Omental fat pad (tissue), 4 donors: ENCODE measurements around the gene RNU5B-1. TPM values are rescaled to one million over a fixed set of nuclear protein-coding genes. Genes with fewer than 3 reads are reported as not detected.

ENCODE experiments used
- ATAC-seq: fragments of 150-250 bp; one replicate; pipeline ENCODE4 v1.9.1; 2016; ENCODE audit warnings: mild to moderate bottlenecking, moderate library complexity; ENCODE audit not compliant: low FRiP score
- DNase-seq: peaks from one replicate; pipeline ENCODE4 v3.0.0-alpha.2; 2019; ENCODE audit warnings: low spot score
- CTCF ChIP-seq, 3 donors: fragments of 450-650 bp; IDR thresholded peaks; one replicate each; pipeline ENCODE4 v1.5.1; 2016 to 2017; ENCODE audit warnings: antibody characterized with exemption in 3 of 3, mild to moderate bottlenecking in 3 of 3, moderate library complexity in 2 of 3
- total RNA-seq, 4 donors: library from RNA; depleted of rRNA; stranded (reverse); fragments of >200 nt; gene quantifications; one replicate each; pipeline ENCODE4 v1.1.0, GENCODE V29; 2016

The RNU5B-1 gene
- total RNA-seq, 4 donors from 2014 or later = not detected

DNA sequence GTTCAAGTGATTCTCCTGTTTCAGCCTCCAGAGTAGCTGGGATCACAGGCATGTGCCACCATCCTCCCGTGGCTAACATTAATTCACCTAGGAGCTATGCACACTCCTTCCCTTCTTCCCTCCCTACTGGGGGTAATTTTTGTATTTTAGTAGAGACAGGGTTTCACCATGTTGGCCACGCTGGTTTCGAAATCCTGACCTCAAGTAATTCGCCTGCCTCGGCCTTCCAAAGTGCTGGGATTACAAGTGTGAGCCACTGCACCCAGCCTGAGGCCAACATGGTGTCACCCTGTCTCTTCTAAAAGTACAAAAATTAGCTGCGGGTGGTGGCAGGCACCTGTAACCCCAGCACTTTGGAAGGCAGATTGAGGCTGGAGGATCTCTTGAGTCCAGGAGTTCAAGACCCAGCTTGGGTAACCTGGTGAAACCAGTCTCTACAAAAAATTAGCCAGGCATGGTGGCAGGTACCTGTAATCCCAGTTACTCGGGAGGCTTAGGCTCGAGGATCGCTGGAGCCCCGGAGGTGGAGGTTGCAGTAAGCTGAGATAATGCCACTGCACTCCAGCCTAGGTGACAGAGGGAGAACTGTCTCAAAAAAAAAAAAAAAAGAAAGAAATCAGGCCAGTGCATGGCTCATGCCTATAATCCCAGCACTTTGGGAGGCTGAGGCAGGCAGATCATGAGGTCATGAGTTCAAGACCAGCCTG is 6.1 kb downstream of the RNU5B-1 start:
- DNase-seq = no peak
- no peak for TF ChIP-seq CTCF (IDR thresholded peaks at IDR 0.05)
- no peak for ATAC-seq

DNA sequence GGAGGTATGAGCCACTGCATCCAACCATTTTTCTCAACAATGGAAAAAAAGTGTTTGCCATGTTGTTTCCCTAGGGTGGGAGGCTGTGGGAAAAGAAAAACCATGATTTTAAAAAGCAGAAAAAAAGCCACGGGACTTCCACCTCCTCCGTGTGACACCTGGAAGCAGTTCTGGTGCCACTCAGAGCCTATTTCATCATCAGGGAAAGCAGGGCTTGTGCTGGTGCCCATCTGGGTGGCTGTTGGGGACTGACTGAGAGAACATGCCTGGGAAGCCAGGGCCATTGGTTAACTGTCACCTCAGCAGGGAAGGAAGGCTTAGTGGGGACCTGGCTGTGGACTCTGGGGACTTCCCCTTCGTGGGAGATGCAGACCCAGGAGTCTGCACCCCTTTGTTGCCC is 7.3 kb downstream of the RNU5B-1 start:
- ATAC-seq (no peak), DNase-seq (no peak)
- TF ChIP-seq CTCF (IDR thresholded peaks at IDR 0.05) = no peak

GRCh38 chr15:65312400-65312916 is 8.0 kb downstream of the RNU5B-1 start:
- ATAC-seq (no peak), DNase-seq (no peak)
- no peak for TF ChIP-seq CTCF (IDR thresholded peaks at IDR 0.05)

- ATAC-seq (peak; percentile 91), DNase-seq (peak; percentile 66)
- peak in 2 of 3 donors; percentile 54 to 89 for TF ChIP-seq CTCF (IDR thresholded peaks at IDR 0.05)
These were observed 14.4 kb downstream of the RNU5B-1 start for GRCh38 chr15:65318870-65319356.

DNA sequence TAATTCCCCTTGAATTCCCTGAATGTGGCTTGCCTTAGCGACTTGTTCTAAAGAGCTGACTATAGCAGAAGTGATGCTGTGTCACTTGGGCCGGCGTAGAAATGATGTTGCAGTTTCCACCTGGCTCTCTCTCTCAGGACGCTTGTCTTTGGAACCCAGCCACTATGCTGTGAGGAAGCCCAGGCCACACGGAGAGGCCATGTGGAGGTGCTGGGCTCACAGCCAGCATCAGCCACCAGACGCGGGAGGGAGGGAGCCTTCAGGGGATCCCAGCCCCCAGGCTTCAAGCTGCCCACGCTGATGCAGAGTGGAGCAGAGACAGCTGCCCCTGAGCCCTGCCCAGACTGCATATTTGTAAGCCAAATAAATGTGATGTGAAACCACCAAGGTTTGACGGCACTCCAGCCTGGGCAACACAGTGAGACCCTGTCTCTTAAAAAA is 18.6 kb downstream of the RNU5B-1 start:
- no peak for ATAC-seq
- no peak for TF ChIP-seq CTCF (IDR thresholded peaks at IDR 0.05)
- DNase-seq = no peak

DNA sequence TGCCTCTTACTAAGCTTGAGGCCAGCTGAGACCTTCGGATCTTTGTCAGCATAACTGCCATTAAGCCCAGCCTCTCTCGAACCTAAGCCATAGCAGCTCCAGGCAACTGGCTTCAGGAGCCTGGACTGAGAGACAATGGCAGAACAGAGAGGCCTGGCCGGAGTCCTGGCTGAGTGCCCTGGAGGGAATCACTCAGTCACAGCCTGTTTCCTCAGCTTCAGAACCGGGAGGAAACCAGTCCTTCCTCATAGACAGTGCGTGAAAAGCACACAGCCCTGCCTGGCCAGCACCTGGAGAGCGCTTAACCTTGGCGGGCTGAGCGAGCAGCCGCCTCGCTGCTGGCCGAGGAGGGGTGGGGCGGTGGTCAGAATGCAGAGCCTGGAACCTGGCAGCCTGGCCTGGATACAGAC is 21.6 kb downstream of the RNU5B-1 start:
- DNase-seq = no peak
- ATAC-seq = peak; percentile 49
- TF ChIP-seq CTCF (IDR thresholded peaks at IDR 0.05) = no peak

DNA sequence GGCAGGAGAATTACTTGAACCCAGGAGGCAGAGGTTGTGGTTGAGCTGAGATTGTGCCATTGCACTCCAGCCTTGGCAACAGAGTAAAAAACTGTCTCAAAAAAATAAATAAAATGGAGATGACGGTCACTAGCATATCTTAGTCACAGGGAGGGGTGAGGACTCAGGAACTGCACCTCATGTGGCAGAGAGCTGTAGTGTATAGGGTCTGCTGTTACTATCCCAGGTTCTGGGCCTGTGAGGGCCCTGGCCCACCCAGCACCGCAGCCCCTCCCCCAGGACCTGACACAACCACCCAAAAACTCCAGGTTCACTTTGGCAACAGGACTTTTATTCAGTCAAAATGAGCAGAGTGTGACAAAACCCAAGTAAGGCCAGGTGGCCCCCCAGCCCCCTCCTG is 22.3 kb downstream of the RNU5B-1 start:
- ATAC-seq (no peak), DNase-seq (no peak)
- TF ChIP-seq CTCF (IDR thresholded peaks at IDR 0.05) = no peak
